Keratinocyte (primary cell): ENCODE results near the gene KDM6B.

Experiments
- EZH2 ChIP-seq: IDR thresholded peaks from one replicate; pipeline ENCODE4 v1.6.1; 2012; ENCODE audit warnings: inconsistent platforms, mild to moderate bottlenecking, low read length, moderate library complexity
- TF ChIP-seq, protein P1 (sequence below), 3 experiments: IDR thresholded peaks in 1 of 3; conservative IDR thresholded peaks in 1 of 3; optimal IDR thresholded peaks in 1 of 3; 2 replicates in 2 of 3; 3 replicates in 1 of 3; pipeline versions ENCODE3 to v1.5.1; 2011; ENCODE audit warnings: low read length in 3 of 3, mild to moderate bottlenecking in 3 of 3, moderate library complexity in 2 of 3, control low read depth in 1 of 3, inconsistent platforms in 1 of 3; ENCODE audit not compliant: insufficient read depth in 2 of 3; ENCODE audit errors: extremely low read depth in 1 of 3

DNA sequence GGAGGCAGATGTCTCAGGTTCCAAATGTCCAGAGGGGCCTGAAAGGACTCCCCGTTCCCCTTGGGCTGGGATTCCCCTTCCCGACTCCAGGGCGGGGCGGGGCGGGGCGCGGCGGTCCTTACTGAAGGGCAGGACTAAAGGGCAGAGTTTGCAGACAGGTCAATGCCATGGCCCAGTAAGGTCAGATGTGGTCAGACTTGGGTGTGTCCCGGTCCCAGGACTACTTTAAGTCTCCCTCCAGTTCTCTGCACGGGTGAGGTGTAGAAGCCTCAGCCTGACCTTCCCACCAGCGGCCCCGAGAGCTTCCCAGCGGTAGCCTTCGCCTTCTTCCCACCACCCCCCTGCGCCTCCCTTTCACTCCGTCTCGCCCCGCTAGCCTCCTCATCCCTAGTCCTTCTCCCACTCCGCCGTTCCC, 532 bp downstream of the KDM6B start:
- TF ChIP-seq, protein P1, sequence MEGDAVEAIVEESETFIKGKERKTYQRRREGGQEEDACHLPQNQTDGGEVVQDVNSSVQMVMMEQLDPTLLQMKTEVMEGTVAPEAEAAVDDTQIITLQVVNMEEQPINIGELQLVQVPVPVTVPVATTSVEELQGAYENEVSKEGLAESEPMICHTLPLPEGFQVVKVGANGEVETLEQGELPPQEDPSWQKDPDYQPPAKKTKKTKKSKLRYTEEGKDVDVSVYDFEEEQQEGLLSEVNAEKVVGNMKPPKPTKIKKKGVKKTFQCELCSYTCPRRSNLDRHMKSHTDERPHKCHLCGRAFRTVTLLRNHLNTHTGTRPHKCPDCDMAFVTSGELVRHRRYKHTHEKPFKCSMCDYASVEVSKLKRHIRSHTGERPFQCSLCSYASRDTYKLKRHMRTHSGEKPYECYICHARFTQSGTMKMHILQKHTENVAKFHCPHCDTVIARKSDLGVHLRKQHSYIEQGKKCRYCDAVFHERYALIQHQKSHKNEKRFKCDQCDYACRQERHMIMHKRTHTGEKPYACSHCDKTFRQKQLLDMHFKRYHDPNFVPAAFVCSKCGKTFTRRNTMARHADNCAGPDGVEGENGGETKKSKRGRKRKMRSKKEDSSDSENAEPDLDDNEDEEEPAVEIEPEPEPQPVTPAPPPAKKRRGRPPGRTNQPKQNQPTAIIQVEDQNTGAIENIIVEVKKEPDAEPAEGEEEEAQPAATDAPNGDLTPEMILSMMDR (optimal IDR thresholded peaks at IDR 0.05 in 1 of 3, IDR thresholded peaks at IDR 0.05 in 1 of 3, conservative IDR thresholded peaks at IDR 0.05 in 1 of 3; ENCODE audit: extremely low read depth in 1 of 3, insufficient read depth in 2 of 3, low read length in 3 of 3), result no peak
- no peak for TF ChIP-seq EZH2
